GM19099 (cell line): ENCODE results near the gene PHF1.

Experiments
- POLR2A ChIP-seq: IDR thresholded peaks from 3 replicates; pipeline ENCODE4 v1.6.1; 2011; ENCODE audit warnings: low read depth; ENCODE audit not compliant: insufficient read length; ENCODE audit errors: extremely low read depth

The PHF1 gene

DNA sequence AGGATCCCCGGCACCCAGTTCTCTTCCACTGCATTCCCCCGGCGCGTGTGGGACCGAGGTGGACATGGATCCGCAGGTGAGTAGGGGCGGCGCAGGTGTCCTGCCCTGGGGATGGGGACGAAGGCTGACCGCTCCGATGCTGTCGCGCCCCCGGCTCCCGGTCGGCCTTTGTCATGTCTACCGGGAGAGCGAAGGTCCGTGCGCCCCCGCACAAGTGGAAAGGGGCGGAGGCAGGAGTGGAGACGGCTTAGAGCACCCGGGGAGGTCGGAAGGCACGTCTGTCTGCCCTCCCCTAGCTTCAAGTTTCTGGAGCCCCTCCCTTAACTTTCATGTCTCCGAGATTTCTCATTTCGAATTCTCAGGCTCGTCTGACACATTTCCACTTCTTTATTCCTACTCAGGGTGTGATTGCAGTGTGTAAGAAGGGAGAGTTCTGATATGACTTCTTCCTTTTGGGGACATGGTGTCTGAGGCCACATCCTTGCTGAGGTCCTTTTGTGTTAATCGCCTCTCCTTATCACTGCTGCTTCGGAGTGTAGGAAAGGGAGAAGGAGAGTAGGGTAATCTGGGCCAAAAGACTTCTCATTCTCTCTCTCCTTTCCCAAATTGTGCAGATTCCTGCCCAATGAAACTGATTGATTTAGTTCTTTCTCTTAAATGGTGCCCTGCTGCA, 18.8 kb upstream of the PHF1 start:
- TF ChIP-seq POLR2A: no peak

DNA sequence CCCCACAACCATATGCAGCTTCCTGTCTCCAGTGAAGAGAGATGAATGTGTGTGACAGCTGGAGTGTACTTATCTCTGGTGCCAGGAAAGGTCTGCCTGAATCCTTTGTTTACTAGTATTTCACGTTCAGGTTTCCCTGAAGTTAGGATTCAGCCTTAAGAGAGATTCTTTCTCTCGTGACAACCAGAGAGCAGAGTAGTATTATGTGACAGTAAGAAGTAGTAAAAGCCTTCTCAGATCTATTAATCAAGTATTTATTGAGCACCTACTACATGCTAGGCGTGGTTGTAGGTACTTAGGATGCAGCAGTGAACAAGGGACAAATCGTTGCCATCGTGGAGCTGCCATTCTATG, 18.2 kb upstream of the PHF1 start:
- no peak for TF ChIP-seq POLR2A

DNA sequence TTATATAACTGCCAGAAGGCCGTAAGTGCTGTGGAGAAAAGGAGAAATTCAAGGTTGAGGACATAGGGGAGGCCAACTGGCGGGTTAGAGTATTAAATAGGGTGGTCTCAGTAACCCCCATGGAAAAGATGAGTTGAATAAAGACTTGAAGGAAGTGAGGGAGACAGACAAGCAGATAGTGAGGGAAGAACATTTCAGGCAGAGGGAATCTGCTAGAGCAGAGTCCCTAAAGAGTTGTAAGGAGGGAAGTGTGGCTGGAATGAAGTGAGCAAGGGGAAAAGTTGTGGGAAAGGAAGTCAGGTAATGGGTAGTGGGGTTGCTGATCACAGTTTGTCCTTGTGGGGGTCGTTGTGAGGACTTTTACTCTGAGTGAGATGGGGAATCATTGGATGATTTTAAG, 17.8 kb upstream of the PHF1 start:
- no peak for TF ChIP-seq POLR2A

DNA sequence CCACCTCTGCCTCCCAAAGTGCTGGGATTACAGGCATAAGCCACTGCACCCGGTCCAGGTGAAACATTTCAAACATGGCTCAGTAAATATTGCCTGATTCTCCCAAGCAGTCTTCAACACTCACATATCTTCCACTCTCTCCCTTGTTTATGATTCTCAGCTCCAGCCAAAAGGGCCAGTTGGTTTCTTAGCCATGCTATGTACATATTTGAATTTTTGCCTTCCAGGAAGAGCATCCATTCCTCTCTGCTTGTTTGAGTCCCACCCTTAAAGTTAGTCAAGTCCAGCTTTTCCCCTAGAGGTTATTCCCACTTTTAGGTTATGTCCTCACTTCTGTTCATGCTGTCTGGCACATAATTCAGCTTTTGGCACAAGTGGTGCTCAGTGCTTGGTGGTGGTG, 13.3 kb upstream of the PHF1 start:
- no peak for TF ChIP-seq POLR2A

DNA sequence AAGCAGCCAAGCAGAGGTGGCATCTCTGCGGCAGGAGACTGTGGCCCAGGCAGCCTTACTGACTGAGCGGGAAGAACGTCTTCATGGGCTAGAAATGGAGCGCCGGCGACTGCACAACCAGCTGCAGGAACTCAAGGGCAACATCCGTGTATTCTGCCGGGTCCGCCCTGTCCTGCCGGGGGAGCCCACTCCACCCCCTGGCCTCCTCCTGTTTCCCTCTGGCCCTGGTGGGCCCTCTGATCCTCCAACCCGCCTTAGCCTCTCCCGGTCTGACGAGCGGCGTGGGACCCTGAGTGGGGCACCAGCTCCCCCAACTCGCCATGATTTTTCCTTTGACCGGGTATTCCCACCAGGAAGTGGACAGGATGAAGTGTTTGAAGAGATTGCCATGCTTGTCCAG, 5.9 kb upstream of the PHF1 start:
- no peak for TF ChIP-seq POLR2A

DNA sequence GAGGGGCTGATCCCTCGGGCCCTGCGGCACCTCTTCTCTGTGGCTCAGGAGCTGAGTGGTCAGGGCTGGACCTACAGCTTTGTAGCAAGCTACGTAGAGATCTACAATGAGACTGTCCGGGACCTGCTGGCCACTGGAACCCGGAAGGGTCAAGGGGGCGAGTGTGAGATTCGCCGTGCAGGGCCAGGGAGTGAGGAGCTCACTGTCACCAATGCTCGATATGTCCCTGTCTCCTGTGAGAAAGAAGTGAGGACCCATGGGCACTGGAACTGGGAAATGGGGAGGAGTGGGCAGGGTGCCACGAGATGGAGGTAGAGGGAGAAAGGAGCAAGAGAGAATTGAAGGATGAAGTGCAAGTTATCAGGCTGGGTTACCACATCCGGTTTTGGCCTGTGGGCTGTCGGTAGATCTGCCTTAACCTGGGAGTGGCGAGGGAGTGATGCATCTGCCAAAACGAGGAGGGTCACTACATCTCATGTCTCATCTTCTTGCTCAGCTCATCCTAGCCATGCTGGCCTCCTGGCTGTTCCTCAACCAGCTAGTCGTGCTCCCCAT, 5.4 kb upstream of the PHF1 start:
- TF ChIP-seq POLR2A: no peak

DNA sequence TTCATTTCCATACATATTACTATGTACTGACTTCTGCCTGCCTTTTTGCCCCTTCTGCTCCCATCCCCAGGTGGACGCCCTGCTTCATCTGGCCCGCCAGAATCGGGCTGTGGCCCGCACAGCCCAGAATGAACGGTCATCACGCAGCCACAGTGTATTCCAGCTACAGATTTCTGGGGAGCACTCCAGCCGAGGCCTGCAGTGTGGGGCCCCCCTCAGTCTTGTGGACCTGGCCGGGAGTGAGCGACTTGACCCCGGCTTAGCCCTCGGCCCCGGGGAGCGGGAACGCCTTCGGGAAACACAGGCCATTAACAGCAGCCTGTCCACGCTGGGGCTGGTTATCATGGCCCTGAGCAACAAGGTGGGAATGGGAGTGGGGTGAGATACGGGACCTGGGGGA, 4.7 kb upstream of the PHF1 start:
- no peak for TF ChIP-seq POLR2A

DNA sequence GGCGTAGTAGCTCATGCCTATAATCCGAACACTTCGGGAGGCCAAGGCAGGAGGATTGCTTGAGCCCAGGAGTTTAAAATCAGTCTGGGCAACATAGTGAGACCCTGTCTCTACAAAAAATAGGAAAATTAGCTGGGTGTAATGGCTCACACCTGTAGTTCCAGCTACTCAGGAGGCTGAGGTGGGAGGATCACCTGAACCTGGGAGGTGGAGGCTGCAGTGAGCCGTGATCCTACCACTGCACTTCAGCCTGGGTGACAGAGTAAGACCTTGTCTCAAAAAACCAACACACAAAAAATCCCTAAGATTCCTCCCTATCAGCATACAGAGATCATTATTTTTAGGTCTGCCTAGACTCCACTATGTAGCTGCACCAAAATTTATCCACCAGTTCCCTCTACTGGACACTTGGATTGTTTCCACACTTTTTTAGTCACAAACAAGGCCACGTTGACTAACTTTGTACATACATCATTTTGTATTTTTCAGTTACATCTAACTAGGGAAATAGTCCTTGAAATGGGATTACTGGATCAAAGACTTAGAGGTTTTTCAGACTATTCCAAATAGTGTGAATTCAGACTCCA, 3.6 kb upstream of the PHF1 start:
- TF ChIP-seq POLR2A: no peak

DNA sequence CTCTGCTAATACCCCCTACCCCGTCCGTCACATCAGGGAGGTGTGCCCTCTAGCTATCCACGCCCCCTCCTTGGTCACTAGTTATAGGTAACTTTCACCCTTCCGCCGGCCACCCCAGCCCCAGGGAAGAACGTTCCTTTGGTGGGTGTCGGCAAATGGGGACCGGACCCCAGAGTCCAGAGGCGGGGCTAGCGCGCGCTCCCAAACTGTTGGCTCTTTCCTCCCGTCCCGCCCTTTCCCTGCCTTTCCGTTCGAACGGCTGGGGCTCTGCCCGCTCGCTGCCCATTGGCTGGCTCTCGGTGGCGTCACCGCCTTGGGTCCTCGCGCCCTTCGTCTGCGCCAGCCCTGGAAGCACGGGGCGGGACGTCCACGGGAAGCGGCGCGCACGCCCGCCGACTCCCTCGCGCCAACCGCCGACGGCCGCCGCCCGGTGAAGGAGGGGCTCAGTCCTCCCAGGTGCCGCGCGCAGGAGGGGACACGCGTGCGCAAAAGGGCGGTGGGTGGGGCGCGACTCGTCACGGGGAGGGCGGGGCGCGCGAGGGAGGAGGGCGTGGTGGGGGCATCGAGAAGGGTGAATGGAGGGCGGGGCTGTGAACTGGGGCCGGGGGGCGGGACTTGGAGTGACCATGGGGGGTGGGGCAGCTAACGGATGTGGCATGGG, 634 bp upstream of the PHF1 start:
- peak; percentile 45 for TF ChIP-seq POLR2A

DNA sequence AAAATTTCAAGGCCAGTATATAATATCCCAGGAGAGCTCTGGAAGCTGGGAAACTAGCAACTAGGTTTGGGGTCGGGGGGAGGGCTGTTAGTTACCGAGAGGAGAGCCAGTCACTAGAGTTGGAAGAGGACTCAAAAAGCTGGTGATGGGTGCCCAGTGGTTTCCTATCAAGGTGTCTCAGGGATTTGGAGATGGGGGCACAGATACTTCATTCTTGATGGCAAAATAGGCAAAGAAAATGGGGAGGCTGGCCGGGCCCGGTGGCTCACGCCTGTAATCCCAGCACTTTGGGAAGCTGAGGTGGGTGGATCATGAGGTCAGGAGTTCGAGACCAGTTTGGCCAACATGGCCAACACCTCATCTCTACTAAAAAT, 805 bp downstream of the PHF1 start:
- no peak for TF ChIP-seq POLR2A

DNA sequence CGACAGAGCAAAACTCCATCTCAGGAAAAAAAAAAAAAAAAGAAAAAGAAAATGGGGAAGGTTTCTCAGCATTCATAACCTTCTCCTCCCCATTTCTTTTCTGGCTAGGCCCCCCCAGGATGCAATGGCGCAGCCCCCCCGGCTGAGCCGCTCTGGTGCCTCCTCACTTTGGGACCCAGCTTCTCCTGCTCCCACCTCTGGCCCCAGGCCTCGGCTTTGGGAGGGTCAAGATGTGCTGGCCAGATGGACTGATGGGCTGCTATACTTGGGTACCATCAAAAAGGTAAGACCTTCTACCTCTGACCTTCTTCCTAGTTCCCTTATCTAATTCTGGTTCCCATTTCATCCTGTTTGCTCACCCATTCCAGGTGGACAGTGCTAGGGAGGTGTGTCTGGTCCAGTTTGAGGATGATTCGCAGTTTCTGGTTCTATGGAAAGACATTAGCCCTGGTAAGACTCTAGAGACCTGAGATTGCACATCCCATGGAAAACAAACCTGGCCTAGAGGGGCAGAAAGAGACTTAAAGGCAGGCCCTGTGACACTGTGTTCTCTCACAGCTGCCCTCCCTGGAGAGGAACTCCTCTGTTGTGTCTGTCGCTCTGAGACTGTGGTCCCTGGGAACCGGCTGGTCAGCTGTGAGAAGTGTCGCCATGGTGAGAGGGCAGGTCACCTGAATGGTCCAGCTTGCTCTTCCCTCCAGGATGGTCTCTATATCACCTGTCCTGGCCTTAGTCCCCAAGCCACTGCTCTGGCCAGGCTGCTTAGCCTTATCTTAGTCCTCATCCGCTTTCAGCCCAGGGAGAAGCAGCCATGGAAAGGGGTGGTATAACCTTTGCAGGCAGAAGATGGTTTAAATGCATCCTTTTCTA, 1.6 kb downstream of the PHF1 start:
- no peak for TF ChIP-seq POLR2A

DNA sequence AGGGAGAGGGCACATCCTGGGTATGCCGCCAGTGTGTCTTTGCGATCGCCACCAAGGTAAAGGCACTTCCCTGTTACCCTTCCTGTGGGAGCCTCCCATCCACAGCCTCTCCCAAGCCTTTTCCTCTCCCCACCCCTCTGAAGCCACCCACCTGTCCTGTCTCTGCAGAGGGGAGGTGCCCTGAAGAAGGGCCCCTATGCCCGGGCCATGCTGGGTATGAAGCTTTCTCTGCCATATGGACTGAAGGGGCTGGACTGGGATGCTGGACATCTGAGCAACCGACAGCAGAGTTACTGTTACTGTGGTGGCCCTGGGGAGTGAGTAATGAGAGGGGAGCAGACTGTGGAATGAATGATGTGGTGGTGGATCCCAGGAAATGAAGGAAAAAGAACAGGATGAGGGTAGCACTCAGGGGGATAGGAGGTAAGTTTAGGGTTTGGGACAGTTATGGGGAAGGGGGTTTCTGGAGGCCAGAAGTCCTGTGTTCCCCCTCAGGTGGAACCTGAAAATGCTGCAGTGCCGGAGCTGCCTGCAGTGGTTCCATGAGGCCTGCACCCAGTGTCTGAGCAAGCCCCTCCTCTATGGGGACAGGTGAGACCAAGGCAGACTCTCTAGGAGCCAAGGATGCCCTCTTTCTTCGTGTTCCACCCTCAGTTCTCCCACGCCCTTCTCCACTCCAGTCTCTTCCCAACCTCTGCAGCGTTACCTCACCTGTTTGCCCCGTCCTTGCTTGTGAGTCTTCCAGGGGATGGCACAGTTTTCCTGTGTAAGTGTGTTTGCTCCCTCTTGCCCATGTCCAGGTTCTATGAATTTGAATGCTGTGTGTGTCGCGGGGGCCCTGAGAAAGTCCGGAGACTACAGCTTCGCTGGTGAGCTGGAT, 2.7 kb downstream of the PHF1 start:
- peak; percentile 4 for TF ChIP-seq POLR2A

DNA sequence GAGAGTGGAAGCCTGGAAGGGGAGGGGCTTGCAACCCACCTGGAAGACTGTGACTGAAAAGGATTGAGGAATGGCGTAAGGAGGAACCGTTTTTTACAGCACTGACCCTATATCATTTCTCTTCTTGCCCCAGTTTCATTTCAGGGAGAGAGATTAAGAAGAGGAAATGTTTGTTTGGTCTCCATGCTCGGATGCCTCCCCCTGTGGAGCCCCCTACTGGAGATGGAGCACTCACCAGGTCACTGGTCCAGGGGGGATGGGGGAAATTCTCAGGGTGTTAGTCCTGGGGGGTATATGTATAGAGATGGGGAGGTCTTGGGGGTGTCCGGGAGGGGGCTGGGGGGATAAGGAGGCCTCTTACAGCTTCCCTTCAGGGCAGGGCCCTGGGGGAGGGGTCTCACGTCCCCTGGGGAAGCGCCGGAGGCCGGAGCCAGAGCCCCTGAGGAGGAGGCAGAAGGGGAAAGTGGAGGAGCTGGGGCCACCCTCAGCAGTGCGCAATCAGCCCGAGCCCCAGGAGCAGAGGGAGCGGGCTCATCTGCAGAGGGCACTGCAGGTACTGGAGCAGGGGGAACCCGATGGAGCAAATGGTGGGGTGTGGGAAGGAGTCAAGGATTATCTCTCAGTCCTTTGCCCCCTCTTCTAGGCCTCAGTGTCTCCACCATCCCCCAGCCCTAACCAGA, 3.9 kb downstream of the PHF1 start:
- no peak for TF ChIP-seq POLR2A

DNA sequence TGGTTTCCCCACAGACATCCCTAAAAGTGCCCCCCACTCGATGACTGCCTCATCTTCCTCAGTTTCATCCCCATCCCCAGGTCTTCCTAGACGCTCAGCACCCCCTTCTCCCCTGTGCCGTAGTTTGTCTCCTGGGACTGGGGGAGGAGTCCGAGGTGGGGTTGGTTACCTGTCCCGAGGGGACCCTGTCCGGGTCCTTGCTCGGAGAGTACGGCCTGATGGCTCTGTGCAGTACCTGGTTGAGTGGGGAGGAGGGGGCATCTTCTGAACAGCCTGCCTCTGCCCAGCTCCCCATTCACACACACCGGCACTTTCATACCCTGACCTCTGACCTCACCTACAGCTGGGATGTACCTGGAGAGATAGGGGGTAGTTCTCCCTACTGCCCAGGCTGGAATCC, 5.0 kb downstream of the PHF1 start:
- no peak for TF ChIP-seq POLR2A
